OCI-LY3 (cell line): ENCODE measurements around the gene CNTNAP2.

ENCODE experiments used
- EZH2phosphoT487 ChIP-seq: fragments of 200-600 bp; shearing (Covaris generic); IDR thresholded peaks from 2 replicates; pipeline ENCODE4 v1.6.1; 2018; ENCODE audit warnings: antibody characterized with exemption, mixed run types, low read depth
- TF ChIP-seq, protein P1 (sequence below): fragments of 200-600, 300-600 bp; sonication (generic); IDR thresholded peaks from 2 replicates; pipeline ENCODE4 v1.5.1; 2014; ENCODE audit warnings: antibody characterized with exemption, low read length, low read depth

GRCh38 chr7:148035950-148036349 lies 1919.3 kb downstream of the CNTNAP2 start:
- TF ChIP-seq, protein P1, sequence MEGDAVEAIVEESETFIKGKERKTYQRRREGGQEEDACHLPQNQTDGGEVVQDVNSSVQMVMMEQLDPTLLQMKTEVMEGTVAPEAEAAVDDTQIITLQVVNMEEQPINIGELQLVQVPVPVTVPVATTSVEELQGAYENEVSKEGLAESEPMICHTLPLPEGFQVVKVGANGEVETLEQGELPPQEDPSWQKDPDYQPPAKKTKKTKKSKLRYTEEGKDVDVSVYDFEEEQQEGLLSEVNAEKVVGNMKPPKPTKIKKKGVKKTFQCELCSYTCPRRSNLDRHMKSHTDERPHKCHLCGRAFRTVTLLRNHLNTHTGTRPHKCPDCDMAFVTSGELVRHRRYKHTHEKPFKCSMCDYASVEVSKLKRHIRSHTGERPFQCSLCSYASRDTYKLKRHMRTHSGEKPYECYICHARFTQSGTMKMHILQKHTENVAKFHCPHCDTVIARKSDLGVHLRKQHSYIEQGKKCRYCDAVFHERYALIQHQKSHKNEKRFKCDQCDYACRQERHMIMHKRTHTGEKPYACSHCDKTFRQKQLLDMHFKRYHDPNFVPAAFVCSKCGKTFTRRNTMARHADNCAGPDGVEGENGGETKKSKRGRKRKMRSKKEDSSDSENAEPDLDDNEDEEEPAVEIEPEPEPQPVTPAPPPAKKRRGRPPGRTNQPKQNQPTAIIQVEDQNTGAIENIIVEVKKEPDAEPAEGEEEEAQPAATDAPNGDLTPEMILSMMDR: no peak
- TF ChIP-seq EZH2phosphoT487: no peak
